GM08714 (cell line): ENCODE results near the gene FZD1.
"Not testable (repeated sequence)": the region's sequence is repeated elsewhere in the genome, so short reads cannot be mapped to it uniquely, and the experiment has no call there.

Experiments used
- H3K4me3 ChIP-seq: fragments of 200-500 bp; sonication (Bioruptor generic); 2 replicates; pipeline ENCODE4 v1.5.1; 2014; ENCODE audit warnings: mild to moderate bottlenecking, low read length, inconsistent platforms
- ZNF274 ChIP-seq: IDR thresholded peaks from 2 replicates; pipeline ENCODE4 v1.6.1; 2012; ENCODE audit warnings: mild to moderate bottlenecking, low read depth, low read length

The FZD1 gene

GRCh38 chr7:91299952-91300775, 35.9 kb downstream of the FZD1 start:
- no peak for TF ChIP-seq ZNF274

GRCh38 chr7:91302794-91303193, 38.6 kb downstream of the FZD1 start:
- TF ChIP-seq ZNF274: no peak
- H3K4me3 ChIP-seq: no peak overlapping the region

More at GRCh38 chr7:91299952-91300775, 35.9 kb downstream of the FZD1 start:
- H3K4me3 ChIP-seq: no peak overlapping the region

DNA sequence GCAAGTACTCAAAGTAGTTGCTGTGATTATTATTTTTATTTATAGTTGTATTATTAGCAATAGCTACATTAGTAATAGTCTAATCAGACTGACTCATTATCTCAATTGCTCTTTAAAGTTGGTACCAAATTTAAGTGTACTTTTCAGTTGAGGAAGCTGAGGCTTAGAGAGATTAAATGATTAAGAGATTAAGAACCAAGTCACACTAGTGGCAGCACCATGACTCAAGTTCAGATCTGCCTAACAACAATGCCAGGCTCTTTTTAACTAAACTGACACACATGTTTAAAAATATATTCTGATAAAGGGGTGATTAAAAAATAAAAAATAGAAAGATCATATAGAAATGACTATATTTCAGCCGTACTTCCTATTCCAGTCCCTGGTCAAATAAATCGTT, 42.0 kb downstream of the FZD1 start:
- TF ChIP-seq ZNF274: no peak
- H3K4me3 ChIP-seq: no peak overlapping the region

DNA sequence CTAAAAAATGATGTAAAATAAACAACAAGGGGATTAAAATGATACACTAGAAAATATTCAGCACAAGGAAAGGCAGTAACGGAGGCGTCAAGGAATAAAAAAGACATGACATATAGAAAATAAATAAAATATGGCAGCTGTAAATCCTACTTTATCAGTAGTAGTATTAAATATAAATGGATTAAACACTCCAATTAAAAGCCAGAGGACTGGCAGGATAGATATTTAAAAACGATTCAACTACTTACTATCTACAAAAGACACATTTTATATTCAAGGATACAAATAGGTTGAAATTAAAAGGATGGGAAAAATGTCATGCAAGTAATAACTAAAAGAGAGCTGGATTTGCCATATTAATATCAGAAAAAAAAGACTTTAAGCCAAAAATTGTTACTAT, 43.2 kb downstream of the FZD1 start:
- no peak for TF ChIP-seq ZNF274

DNA sequence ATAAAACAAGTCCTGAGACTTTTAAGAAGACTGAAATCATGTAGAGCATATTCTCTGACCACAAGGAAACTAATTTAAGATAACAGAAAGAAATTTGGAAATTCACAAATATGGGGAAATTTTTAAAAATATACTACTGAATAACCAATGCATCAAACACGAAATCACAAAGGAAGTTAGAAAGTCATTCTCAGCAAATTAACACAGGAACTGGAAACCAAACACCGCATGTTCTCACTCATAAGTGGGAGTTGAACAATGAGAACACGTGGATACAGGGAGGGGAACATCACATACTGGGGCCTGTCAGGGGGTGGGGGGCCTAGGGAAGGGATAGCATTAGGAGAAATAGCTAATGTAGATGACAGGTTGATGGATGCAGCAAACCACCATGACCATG, 44.0 kb downstream of the FZD1 start:
- not testable (repeated sequence) for H3K4me3 ChIP-seq

More for the DNA sequence above, 43.2 kb downstream of the FZD1 start:
- H3K4me3 ChIP-seq: no peak overlapping the region

DNA sequence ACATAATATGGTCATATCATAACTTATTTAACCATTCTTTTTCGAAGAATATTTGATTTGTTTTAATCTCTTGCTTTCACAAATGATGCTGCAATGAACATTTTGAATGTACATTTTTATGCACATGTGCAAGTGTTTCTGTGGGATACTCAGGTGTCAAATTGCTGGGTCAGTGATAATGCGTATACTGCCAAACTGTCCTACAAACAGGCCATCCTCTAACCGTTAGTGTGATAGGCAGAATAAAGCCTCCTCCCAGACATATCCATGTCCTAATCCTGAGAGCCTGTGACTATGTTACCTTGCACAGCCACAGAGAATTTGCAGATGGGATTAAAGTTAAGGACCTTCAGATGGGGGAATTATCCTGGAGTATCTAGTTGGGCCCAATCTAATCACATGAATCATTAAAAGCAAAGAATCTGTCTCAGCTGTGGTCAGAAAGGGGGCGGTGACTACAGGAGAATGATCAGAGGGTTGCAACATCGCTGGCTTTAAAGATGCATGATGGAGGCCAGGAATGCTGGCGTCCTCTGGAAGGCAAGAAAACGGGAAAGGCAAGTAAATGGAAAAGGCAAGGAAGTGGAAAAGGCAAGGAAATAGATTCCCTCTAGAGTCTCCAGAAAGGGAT, 46.7 kb downstream of the FZD1 start:
- H3K4me3 ChIP-seq: no peak overlapping the region
- TF ChIP-seq ZNF274: no peak

- no peak for TF ChIP-seq ZNF274
- no peak overlapping the region for H3K4me3 ChIP-seq
These were observed 47.6 kb downstream of the FZD1 start for GRCh38 chr7:91311839-91312238.

- no peak overlapping the region for H3K4me3 ChIP-seq
- TF ChIP-seq ZNF274: no peak
These were observed 48.9 kb downstream of the FZD1 start for GRCh38 chr7:91313113-91313512.

DNA sequence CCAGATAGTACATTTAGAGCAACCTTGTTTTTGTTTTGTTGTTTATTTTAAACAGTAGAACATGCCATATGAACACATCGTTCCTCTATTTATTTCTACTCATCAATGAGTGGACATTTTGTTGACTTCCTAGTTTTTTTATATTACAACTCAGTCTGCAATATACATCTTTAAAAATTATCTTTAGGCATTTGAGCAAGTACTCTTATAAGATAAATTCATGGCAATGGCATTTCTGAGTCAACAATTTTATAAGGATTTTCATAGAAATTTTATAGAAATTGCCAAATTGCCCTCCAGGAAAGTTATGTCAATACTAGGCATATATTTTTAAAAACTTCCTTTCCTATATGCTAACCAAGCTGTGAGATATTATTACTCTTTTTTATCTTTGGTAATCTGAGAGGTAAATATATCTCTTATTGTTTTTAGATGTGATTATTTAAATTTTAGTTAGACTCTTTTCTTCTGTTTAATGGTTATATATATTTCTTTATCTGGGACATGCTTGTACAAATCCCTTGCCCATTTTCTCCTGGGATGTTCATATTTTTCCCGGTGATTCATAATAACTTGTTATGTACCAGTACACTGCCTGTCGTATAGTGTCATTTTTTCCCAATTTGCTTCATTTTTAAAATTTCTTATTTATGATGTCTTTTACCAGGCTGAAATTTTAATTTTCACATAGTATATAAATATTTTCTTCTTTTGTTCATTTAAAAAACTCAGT, 50.5 kb downstream of the FZD1 start:
- no peak overlapping the region for H3K4me3 ChIP-seq
- no peak for TF ChIP-seq ZNF274

- no peak overlapping the region for H3K4me3 ChIP-seq
- TF ChIP-seq ZNF274: no peak
These were observed 52.2 kb downstream of the FZD1 start for GRCh38 chr7:91316426-91316825.

DNA sequence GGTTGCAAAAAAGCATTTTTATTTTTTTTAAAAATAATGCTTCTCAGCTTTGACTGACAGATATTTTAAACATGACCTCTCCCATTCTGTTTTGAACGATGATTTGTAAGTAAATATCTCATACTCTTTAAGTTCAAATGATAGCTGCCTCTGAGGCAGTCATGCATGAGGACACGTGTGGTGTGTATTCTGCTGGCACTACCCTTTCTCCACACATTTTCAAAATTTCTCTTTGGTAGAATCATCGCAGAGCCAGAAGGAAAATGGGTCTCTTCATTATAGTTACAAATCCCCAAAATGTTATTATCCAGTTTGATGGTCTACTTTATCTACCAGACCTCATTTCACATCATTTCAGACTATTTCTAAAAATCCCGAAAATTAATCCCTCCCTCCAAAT, 55.1 kb downstream of the FZD1 start:
- no peak for TF ChIP-seq ZNF274
- no peak overlapping the region for H3K4me3 ChIP-seq

GRCh38 chr7:91320366-91321078, 56.3 kb downstream of the FZD1 start:
- TF ChIP-seq ZNF274: no peak
- H3K4me3 ChIP-seq: no peak overlapping the region
